ENCODE data around the gene LRRC56.

LRRC56 gene

DNA sequence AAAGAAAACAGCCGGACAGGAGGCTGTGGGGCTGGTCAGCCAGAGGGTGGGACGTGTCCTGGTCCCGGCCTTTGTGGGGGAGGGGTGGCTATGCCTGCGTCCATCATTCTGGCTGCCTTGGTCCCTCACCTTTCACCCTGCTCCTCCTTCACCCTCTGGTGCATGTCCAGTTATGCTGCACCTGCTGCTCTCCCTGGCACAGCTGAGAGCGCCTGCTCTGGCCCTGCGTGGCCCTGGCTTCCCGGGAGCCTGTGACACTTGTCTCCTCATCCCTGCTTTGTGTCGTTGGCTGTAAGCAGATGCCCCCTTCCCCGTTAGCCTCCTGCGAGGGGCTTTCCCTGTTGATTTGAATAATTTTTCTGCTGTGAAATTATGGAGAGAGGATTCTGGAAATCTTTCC, 55.6 kb downstream of the LRRC56 start:
- DNase-seq (ENCODE audit: extremely low read depth in 1 of 2, low read depth in 1 of 2) = no peak

DNA sequence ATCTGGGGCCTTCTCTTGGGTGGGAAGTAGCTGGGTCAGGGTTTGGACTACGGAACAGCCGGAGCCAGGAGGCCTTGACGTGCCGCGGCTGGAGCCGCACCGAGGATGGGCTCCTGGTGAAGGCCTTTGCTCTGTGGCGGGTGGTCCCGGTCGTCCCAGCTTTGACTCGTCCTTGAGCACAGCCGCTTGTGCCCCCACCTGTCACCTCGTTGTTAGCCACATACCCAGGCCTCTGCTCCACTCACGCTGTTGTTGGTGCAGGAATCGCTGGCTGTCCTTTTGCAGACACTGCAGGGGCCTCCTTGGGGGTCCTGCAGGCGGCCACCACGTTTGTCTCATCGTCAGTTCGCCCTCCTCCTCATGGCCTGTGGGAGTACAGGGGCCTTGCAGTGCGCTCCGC, 56.0 kb downstream of the LRRC56 start:
- no peak for DNase-seq (ENCODE audit: extremely low read depth in 1 of 2, low read depth in 1 of 2)

DNA sequence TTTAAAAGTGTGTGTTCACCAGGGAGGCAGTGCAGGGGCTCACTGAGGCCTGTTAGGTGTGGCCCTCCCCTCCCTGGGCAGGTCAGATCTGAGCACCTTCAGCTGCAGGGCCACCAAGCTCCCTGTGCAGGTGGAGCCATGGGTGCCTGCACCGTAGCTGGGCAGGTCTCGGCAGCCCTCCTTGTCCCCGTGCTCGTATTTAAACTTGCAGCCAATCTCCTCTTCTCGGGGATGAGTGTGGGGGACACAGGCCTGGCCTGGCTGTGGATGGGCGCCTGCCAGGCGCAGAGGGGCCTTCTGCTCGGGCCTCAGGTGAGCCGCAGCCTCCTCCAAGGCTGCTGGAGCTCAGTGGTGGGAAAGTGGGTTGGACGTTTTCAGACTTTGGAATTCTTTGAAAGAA, 58.1 kb downstream of the LRRC56 start:
- no peak for DNase-seq (ENCODE audit: extremely low read depth in 1 of 2, low read depth in 1 of 2)

DNA sequence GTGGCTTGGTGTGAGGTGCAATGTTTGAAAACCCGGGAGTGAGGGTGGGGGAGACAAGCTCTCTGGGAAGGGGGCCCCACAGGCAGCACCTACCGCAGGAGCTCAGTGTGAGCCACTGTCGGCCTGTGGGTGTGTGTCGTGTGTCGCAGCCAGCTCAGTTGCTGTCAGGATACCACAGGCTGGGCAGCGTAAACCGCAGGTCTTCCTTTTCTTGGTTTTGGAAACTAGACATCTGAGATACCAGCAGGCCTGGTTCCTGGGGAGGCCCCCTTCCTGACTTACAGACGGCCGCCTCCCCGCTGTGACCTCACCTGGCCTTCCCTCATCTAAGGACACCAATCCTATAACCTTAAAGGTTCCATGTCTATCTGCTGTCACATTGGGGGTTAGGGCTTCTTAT, 59.0 kb downstream of the LRRC56 start:
- no peak for DNase-seq (ENCODE audit: extremely low read depth in 1 of 2, low read depth in 1 of 2)

DNA sequence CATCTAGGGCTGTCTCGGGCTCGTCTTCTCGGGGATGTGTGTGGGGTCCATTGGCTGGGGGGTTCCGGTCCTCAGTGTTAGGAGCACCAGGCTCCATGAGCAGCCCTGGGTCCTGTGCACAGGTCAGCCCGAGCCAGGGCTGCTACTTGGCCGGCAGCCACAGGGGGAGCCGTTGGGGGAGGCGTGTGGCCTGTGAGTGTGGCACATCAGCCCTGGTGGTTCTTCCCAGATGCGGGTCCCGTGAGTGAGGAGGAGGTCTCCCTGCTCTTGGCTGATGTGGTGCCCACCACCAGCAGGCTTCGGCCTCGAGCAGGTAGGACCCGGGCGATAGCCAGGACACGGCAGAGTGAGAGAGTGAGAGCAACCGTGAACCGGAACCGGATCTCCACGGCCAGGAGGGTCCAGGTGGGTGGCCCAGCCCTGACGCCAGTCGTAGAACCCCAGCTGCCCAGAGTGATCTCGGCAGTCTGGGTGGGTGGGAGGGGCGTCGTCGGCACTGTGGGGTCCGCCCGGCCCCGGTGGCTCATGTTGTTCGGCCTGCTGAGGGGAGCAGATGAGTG, 59.9 kb downstream of the LRRC56 start:
- DNase-seq (ENCODE audit: extremely low read depth in 1 of 2, low read depth in 1 of 2) = no peak

DNA sequence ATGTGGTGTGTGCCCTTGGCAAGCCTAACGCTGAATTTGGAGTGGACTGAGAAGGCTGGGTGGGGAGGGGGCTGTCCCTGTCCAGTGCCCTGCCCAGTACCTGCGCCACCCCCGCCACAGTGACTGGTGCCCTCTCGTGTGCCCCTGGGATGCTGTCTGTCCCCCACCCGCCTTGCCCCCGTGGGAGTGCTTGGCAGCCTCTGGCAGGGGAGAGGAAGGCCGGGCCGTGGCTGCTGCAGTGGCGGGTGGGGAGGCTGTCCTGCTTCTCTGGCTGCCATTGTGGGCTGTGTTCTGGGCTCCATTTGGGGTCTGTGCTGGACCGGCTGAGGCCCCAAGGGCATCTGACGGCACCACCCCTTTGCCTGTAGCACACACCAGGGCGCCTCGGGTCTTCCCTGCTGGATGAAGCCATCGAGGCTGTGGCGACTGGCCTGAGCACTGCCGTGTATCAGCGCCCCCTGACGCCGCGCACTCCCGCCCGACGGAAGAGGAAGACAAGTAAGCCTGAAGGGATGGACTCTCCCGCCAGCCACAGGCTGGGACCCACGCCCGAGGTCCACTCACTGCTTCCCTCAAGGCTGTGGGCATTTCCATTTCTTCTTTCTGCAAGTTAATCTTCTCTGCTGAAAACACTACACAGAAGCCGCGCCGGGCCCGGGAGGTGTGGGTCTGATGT, 60.8 kb downstream of the LRRC56 start:
- DNase-seq (ENCODE audit: extremely low read depth in 1 of 2, low read depth in 1 of 2) = no peak

DNA sequence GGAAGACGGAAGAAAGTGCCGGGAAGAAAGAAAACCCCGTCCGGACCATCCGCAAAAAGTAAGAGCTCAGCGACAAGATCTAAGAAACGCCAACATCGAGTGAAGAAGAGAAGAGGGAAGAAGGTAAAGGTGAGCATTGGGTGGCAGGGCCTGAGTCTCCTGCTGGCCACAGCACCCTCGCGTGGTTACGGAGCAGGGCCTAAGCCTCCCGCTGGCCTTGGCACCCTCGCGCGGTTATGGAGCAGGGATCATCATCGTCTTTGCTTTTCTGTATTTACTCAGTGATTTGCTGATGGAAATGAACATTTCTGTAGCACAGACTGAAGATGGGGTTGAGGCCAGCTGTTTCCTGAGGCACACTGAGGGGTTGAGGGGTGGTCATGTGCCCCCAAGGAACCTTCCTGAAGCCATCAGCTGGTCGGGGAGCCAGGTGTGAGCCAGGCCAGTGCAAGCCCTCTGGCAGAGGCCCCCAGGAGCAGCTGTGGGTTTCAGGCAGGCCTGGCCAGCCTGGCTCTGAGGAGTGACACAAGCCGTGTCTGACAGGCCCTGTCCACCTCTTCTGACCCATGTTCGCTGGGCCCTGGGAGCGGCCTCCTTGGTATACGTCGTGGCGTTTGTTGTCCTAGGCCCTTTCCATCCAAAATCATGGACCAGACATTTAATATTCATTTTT, 64.4 kb downstream of the LRRC56 start:
- DNase-seq (ENCODE audit: extremely low read depth in 1 of 2, low read depth in 1 of 2) = no peak

DNA sequence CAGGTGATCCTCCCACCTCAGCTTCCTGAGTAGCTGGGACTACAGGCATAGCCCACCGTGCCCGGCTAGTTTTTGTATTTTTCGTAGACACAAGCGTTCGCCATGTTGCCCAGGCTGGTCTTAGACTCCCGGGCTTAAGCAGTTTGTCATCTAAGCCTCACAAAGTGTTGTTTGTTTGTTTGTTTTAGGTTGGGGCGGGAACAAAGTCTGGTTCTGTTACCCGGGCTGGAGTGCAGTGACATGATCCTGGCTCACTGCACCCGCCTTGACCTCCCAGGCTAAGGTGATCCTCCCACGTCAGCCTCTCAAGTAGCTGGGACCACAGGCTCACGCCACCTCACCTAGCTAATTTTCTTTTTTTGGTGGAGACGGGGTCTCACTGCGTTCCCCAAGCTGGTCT, 65.8 kb downstream of the LRRC56 start:
- no peak for DNase-seq (ENCODE audit: extremely low read depth in 1 of 2, low read depth in 1 of 2)
